ENCODE results near the gene CLK3. TPM values are rescaled to one million over a fixed set of nuclear protein-coding genes. Genes with fewer than 3 reads are reported as not detected.

The CLK3 gene
- total RNA-seq, 1 donor from 2014 or later = 41.0 TPM

DNA sequence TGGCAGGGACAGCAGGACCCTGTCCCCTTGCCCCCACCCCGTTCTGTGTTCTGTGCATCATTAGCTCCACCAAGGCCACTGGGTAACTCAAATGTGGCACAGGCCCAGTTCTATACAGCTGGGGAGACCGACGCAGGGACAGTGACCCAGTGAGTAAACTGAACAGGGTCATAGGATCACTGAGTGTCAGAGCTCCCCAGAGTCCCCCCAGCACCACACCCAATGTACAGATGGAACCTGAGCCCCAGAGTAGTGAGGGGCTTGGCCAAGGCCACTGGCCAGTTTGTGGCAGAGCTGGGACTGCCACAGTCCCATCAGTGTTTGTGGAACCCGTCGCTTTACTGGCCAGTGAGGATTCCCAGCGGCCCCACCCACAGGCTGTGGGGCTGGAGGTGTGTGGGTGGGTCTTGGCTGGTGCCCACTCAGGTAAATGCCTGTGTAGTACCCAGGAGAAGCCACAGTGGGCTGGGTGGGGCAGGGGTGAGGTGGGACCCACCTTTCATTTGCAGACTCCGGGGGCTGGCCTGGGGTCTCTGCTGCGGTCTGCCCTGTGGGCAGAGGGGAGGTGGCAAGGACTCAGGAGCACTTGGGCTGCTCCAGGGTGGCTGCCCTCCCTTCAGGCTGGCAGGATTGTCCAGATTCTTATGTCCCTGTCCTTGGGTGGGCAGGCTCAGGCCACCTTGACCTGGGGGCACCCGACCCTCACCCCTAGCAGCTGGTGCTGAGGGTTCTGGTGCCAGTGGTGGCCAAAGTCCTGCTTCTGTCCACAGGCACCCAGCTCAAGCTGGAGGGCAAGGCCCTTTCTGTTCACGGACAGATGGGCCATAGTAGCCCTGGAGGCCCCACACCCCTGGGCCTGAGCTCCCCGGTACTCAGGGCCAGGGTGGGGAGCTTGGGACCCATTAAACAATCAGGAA lies 11.6 kb upstream of the CLK3 start:
- ATAC-seq = no peak

DNA sequence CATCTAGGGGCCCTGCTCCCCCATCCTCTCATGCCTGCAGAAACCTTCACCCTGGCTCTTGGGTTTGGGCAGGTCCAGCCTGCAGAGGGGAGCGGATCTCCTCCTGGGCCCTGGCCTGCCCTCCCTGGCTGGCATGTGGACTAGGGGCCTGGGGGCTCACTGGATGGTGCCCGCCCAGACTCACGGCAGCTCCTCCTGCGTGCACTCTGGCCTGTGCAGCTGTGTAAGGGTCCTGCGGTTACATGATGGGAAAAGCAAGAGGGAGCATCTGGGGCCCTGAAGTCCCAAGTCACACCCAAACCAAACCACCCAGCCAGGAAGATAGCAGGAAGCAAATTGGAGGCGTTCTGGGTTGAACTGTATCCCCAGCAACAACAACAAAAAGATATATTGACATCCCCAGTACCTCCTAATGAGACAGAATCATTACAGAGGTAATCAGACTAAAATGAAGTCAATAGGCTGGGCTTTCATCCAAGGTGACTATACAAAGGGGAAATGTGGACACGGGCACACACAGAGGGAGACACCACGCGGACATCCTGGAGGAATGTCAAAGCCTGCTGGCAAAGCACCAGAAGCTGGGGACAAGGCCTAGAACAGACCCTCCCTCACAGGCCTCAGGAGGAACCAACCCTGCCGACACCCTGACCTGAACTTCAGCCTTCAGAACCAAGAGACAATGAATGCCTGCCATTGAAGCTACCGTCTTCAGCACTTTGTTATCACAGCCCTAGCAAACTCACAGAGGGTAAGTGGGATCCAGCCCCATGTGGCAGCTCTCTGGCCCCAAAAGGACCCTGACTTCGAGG lies 10.4 kb upstream of the CLK3 start:
- no peak for ATAC-seq

DNA sequence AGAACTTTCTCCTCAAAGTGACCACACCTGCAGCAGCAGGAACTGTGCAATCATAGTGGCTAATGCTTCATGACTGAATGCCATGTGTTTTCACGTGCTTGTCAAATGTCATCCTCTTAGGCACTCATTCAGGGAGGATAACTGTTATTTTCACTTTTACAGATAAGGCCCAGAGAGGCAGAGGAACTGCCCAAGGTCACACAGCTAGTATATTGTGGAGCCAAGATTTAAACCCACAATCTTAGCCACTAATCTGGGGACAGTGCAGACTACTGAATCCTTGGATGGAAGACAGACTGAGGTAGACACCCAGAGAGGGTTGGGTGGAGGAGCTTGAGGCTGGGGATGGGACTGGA lies 9.9 kb upstream of the CLK3 start:
- no peak for ATAC-seq

GRCh38 chr15:74608786-74609185 lies 6.8 kb upstream of the CLK3 start:
- ATAC-seq = no peak

DNA sequence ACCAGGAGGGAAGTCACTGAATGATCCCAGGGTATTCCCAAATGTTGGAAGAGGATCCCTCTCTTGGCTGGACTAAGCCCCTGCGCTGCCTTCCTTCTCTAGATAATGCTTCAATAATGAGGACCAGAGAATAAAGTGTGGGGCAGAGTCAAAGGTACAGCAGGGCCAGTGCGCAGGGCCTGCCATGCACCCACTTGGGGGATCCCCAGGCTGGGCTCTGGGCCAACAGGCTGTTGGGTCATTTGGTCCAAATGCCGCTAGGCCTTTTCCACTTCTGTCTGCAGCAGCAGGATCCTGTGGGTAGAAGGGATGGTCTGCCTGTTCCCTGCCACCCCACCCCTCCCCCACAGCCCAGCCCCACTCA lies 5.7 kb upstream of the CLK3 start:
- no peak for ATAC-seq

DNA sequence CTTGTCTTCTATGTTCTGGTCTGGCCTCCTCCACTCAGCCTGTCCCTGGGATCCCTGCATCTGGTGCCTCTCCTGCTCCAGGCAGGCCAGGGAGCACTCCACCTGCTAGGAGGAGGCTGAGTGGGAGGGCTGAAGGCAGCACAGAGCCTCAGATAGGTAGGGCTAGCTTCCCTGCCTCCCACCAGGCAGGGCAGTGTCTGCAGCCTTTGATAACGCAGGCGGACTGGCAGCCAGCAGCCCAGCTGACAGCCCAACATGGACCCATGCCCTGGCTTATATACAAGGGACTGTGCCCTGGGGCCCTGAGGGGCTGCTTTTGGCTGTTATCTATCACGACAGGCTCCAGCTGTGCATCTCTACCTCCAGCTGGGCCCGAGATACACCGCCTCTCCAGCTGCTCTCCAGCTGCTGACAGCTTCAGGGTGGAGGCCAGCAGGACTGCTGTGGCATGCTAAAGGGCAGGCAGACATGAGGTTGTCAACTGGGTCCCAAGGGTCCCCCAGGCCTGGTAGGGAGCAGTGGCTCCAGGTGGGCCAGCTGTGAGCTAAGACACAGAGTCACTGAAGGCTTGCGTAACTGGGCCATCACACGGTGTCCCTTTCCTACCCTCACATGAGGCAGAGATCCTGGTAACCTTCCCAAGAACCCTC lies 5.2 kb upstream of the CLK3 start:
- ATAC-seq = no peak

DNA sequence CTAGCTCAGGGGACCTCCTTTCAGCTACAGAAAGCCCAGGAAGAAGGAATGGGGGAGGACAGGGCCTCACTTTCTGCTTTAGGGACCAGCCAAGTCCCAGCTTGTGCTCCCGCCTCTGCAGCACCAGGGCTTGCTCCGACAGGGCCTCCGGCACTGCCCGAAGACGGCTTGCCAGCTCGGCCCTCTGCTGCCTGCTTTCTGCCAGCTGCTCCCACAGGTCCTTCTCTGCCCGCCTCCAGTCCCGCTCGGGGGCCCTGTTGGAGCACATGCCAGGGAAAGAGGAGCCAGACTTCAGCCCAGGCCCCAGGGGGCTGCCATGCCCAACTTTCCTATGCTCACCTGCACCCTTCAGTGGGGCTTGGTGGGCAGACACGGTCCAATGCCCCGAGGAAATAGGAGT lies 4.3 kb upstream of the CLK3 start:
- no peak for ATAC-seq

GRCh38 chr15:74611834-74612233 lies 3.8 kb upstream of the CLK3 start:
- ATAC-seq = no peak

DNA sequence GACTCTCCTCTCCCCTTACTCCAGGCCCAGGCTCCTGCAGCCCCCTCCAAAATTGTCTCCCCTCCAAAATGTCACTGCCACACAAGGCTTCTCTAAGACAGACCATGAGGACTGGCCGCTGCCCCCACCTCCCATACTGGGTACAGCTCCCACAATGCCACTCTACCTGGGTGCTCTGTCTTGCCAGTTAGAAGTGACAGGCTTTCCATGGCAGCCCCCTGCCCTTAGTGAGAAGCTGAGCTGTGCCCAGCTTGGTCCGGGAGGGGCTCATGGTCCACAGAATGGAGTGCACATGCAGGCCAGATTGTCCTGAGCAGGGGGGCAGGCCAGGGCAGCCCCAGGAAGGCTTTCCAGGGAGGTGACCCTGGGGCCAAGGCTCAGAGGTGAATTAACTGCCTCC lies 3.0 kb upstream of the CLK3 start:
- no peak for ATAC-seq

GRCh38 chr15:74613089-74613952 lies 2.3 kb upstream of the CLK3 start:
- ATAC-seq = no peak

DNA sequence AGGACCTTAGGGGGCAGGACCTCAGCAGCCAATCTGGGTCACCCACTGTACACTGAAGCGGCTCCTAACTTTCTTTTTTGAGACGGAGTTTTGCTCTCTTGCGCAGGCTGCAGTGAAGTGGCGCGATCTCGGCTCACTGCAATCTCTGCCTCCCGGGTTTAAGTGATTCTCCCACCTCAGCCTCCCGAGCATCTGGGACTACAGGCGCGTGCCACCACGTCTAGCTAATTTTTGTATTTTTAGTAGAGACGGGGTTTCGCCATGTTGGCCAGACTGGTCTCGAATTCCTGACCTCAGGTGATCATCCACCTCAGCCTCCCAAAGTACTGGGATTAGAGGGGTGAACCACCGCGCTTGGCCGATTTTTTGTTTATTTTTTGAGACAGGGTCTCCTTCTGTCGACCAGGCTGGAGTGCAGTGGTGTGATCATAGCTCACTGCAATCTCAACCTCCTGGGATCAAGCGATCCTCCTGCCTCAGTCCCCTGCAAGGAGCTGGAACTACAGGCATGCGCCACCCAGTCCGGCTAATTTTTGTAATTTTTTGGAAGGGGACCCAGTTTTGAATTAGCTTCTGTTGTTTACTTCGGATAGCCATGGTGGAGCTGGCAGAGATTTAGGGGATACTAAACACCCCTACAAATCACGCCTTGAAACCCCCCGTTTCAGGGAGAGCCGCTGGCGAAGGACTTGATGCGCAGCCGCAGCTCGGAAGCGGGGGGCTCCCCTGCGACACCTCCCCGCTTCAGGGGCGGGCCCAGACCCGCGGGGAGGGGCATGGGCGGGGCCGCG lies 1.5 kb upstream of the CLK3 start:
- no peak for ATAC-seq

DNA sequence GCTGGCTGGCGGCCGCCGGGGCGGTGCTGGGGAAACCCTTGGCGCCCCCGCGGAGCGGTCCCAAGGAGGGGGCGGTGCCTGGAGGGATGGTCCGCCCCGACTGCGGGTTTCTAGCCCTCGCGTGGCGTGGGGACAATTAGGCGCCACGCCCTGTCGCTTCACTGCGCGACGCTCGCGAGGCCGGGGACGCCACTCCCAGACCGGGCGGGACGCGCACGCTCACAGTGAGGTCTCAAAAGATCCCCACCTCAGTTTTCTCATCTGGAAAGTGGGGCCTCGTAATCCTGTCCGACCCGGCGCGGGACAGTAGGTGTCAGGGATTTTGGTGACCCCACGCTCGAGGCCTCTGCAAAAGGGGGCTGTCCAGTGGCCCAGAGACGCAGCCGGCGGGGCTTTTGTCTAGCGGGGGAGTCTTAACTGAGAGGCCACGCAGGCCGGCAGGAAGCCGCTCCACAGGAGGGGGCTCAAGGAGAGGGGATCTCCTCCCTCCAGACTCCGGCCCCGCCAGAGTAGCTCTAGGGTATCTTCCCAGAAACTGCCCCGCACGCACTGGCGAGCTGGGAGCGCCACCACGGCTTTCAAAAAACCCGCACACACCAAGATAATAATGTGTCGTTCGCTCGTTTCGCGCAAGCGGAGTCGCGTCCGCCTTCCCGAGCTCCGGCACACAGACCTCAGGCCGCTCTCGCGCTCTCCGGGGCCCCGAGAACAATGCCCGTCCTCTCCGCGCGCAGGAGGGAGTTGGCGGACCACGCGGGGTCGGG lies 710 bp upstream of the CLK3 start:
- peak; percentile 58 for ATAC-seq

GRCh38 chr15:74616366-74616939 lies 817 bp downstream of the CLK3 start:
- peak; percentile 28 for ATAC-seq

GRCh38 chr15:74616996-74617395 lies 1.4 kb downstream of the CLK3 start:
- no peak for ATAC-seq

DNA sequence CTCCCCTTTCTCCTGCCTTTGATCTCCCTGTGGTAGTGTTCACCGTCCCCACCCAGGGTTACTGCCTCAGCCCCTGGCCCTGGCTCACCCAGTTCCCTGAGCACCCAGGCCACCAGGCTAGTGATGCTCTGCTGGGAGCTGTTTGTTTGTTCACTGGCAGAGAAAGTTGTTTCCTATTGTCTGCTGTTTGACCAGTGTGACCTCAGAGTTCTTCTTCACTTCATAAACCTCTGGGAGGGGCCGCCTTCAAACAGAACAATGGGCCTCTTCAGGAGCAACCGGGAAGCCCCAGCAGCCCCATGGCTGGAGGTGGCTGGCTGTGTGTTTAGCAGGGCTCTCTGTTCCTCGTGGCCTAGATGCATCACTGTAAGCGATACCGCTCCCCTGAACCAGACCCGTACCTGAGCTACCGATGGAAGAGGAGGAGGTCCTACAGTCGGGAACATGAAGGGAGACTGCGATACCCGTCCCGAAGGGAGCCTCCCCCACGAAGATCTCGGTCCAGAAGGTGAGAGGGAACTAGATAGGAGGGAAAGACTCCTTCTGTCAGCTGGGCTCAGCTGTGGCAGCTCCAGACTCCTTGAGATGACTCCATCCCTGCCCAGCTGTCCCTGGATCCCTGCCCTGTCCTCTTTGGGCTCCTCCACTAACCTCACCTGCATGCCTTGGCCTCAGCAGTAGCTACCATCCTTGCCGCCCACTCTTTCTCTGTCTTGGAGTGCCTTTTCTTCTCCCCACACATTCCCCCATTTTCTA lies 3.4 kb downstream of the CLK3 start:
- no peak for ATAC-seq

DNA sequence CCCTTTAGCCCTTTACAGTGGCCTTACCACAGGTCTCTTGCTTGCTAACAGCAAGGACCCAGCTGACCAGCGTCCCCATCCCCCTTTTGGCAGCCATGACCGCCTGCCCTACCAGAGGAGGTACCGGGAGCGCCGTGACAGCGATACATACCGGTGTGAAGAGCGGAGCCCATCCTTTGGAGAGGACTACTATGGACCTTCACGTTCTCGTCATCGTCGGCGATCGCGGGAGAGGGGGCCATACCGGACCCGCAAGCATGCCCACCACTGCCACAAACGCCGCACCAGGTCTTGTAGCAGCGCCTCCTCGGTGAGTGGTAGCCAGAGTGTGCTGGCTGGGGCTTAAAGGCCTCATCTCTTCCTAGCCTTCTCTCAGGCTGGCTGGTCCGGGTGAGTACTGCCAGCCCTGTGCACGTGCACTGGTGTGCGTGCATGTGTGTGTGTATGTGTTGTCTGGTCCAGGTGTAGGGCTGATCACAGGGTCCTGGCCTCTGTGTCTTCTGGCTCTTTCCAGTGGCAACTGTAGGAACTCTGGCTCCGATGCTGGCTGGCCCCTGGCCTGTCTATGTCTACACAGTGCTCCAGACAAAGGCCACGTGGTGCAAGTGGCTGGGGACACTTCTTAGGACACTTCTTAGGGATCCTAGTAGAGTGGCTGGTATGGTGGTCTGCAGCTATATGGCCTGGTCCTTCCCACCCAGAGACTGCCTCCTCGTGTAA lies 4.4 kb downstream of the CLK3 start:
- no peak for ATAC-seq

DNA sequence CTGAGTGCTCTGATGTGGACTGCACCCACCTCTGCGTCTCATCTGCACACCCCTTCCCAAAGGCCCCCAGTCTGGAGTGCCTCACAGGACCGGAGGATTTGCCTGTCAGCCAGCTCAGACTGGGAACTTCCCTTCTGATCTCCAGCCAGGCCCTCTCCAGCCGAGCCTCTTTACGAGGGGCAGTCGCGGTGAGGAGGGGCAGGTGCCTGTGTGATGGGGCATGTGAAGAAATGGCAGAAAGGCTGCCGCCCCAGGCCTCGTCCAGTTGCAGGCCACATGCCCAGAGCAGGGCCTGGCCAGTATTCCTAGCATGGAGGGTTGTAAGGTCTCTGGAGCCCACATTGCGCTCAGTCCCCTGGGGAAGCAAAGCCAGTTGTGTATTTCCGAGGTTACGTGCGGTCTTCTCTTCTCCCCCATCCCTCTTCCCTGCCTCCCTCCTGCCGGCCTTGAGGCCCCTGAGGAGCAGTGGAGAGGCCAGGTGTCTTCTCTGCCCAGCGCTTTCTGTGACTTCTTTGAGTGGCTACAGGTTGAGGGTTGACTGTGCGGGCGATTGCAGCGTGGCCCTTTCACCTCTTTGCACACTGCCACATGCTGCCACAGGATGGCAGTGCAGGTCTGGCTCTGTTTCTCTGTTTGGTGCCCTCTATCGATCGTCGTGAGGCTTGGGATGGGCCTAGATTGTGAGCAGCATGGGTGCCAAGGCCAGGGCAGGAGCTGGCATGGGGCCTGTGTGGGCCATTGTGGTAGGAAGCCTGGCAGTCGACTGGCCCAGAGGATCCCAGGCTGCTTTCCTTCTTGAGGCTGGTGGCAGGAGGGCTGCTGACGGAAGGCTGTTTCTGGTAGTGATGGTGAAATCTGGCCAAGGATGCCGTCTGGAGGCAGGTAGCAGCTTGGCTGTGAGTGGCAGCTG lies 5.3 kb downstream of the CLK3 start:
- ATAC-seq = peak; percentile 75

- ATAC-seq = no peak
These were observed 5.9 kb downstream of the CLK3 start for GRCh38 chr15:74621546-74621920.
